Cardiac muscle cell (in vitro differentiated cells and primary cell): ENCODE measurements around the gene RPL28. TPM values are rescaled to one million over a fixed set of nuclear protein-coding genes. Genes with fewer than 3 reads are reported as not detected.

Experiments
- DNase-seq, 2 donors: peaks; one replicate each; pipeline versions ENCODE4 v3.0.0 to v3.0.0-alpha.2; 2010 to 2017; ENCODE audit warnings: low read depth in 1 of 2, low spot score in 1 of 2
- H3K27ac ChIP-seq: fragments of 200-600 bp; sonication (generic); 2 replicates; pipeline ENCODE4 v1.5.1; 2016
- H3K27me3 ChIP-seq: fragments of 200-600 bp; sonication (generic); 2 replicates; pipeline ENCODE4 v1.6.0; 2016; ENCODE audit warnings: control low read depth
- H3K36me3 ChIP-seq: fragments of 200-600 bp; sonication (generic); 2 replicates; pipeline ENCODE4 v1.5.1; 2016; ENCODE audit warnings: control low read depth
- H3K4me1 ChIP-seq: fragments of 200-600 bp; sonication (generic); 2 replicates; pipeline ENCODE4 v1.8.1; 2017; ENCODE audit warnings: low read depth, mild to moderate bottlenecking, mixed run types
- H3K4me3 ChIP-seq: fragments of 200-600 bp; sonication (generic); 2 replicates; pipeline ENCODE4 v1.5.1; 2016; ENCODE audit warnings: mild to moderate bottlenecking
- H3K9me3 ChIP-seq: fragments of 200-600 bp; sonication (generic); 2 replicates; pipeline ENCODE4 v1.5.1; 2017; ENCODE audit warnings: low read depth, mild to moderate bottlenecking, control low read depth
- CTCF ChIP-seq: IDR thresholded peaks from 2 replicates; pipeline ENCODE4 v1.5.1; 2012; ENCODE audit warnings: low read depth, mild to moderate bottlenecking, low read length
- polyA plus RNA-seq: library from polyadenylated mRNA; unstranded; fragments of >200 nt; fragmentation: Nextera tagmentation; extraction: Ambion mirVana; gene quantifications from 2 replicates; pipeline ENCODE4 v1.2.1, GENCODE V29; 2016
- total RNA-seq: library from RNA; depleted of rRNA; stranded (reverse); fragments of >200 nt; gene quantifications from 2 replicates; pipeline ENCODE4 v1.2.3, GENCODE V29; 2016

RPL28 gene
- total and polyA plus RNA-seq, 2 experiments from 2014 or later, result 273 to 1,325 TPM

- Histone ChIP-seq H3K4me3 (no peak overlapping the region), H3K36me3 (no peaks in the 10 kb centered on the region), H3K27me3 (peaks cover 40% of the 10 kb centered on the region), H3K9me3 (no peaks in the 10 kb centered on the region), H3K27ac (no peak overlapping the region), H3K4me1 (no peaks in the 10 kb centered on the region)
- TF ChIP-seq CTCF, result no peak
- no peak for DNase-seq
Measured at GRCh38 chr19:55358493-55358892, 27.2 kb upstream of the RPL28 start.

- no peak for DNase-seq
Measured at GRCh38 chr19:55358943-55359908, 26.5 kb upstream of the RPL28 start.

GRCh38 chr19:55360902-55361301, 24.8 kb upstream of the RPL28 start:
- no peak for DNase-seq
- no peak for TF ChIP-seq CTCF
- H3K4me1 ChIP-seq, result no peaks in the 10 kb centered on the region
- H3K27me3 ChIP-seq, result peaks cover 16% of the 10 kb centered on the region
- no peak overlapping the region for H3K4me3 ChIP-seq
- no peaks in the 10 kb centered on the region for H3K9me3 ChIP-seq
- no peaks in the 10 kb centered on the region for H3K36me3 ChIP-seq
- H3K27ac ChIP-seq, result no peak overlapping the region

More at GRCh38 chr19:55358943-55359908, 26.5 kb upstream of the RPL28 start:
- H3K9me3 ChIP-seq, result no peaks in the 10 kb centered on the region
- H3K27me3 ChIP-seq, result peaks cover 33% of the 10 kb centered on the region
- no peaks in the 10 kb centered on the region for H3K4me1 ChIP-seq
- H3K27ac ChIP-seq, result no peak overlapping the region
- no peak overlapping the region for H3K4me3 ChIP-seq
- no peak for TF ChIP-seq CTCF
- H3K36me3 ChIP-seq, result no peaks in the 10 kb centered on the region

GRCh38 chr19:55362174-55362989, 23.4 kb upstream of the RPL28 start:
- DNase-seq, result no peak
- H3K9me3 ChIP-seq, result no peaks in the 10 kb centered on the region
- no peak overlapping the region for H3K27ac ChIP-seq
- H3K4me3 ChIP-seq, result no peak overlapping the region
- no peaks in the 10 kb centered on the region for H3K4me1 ChIP-seq
- no peaks in the 10 kb centered on the region for H3K36me3 ChIP-seq
- peaks cover 1% of the 10 kb centered on the region for H3K27me3 ChIP-seq
- TF ChIP-seq CTCF, result no peak

- no peak for DNase-seq
- peaks cover 5% of the 10 kb centered on the region for H3K27me3 ChIP-seq
- H3K4me3 ChIP-seq, result no peak within 1 kb of the TSS
- H3K27ac ChIP-seq, result no peak within 1 kb of the TSS
- no peaks in the 10 kb centered on the region for H3K9me3 ChIP-seq
- no peaks in the 10 kb centered on the region for H3K4me1 ChIP-seq
- no peak for TF ChIP-seq CTCF
- no peaks in the 10 kb centered on the region for H3K36me3 ChIP-seq
Measured at GRCh38 chr19:55362990-55363716, 22.6 kb upstream of the RPL28 start, which contains the start of gene GARIN5B. TSS of gene GARIN5B (minus strand) at chr19:55363260. CDS start at chr19:55363066, 194 bp downstream.
